Measurements from ENCODE around the gene SLC6A8. TPM values are rescaled to one million over a fixed set of nuclear protein-coding genes. Genes with fewer than 3 reads are reported as not detected.

SLC6A8 gene
- total RNA-seq, 1 donor: 8.8 TPM

- no peak for TF ChIP-seq CTCF (IDR thresholded peaks at IDR 0.05; ENCODE audit: insufficient read depth, low read length)
- H3K4me3 ChIP-seq (ENCODE audit: low read depth, low read length): no peak overlapping the region
- no peak for DNase-seq (ENCODE audit: low read depth)
Measured at GRCh38 chrX:153685156-153685536, 2.6 kb upstream of the SLC6A8 start.

GRCh38 chrX:153685751-153686696 lies 1.7 kb upstream of the SLC6A8 start:
- DNase-seq (ENCODE audit: low read depth): no peak
- no peak overlapping the region for H3K4me3 ChIP-seq (ENCODE audit: low read depth, low read length)
- no peak for TF ChIP-seq CTCF (IDR thresholded peaks at IDR 0.05; ENCODE audit: insufficient read depth, low read length)

DNA sequence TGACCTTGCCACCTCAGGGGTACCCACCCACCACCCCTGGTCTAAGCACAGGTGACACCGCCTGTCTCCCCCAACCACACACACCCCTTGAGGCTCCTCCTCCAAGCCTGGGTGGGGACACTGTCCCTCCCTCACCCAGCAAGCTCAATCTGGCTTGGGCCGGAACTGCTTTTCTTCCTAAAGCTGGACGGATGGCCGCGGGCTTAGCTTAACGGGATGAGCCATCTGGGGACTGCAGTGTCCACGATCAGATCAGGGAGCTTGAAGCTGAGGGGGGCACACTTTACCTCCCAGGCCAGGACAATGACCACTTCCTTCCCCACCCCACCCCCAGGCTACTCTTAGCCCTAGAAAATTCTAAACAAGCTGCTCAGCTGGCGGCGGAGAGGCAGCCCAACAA lies 1.0 kb upstream of the SLC6A8 start:
- TF ChIP-seq CTCF (IDR thresholded peaks at IDR 0.05; ENCODE audit: insufficient read depth, low read length): no peak
- H3K4me3 ChIP-seq (ENCODE audit: low read depth, low read length): no peak overlapping the region
- DNase-seq (ENCODE audit: low read depth): no peak

DNA sequence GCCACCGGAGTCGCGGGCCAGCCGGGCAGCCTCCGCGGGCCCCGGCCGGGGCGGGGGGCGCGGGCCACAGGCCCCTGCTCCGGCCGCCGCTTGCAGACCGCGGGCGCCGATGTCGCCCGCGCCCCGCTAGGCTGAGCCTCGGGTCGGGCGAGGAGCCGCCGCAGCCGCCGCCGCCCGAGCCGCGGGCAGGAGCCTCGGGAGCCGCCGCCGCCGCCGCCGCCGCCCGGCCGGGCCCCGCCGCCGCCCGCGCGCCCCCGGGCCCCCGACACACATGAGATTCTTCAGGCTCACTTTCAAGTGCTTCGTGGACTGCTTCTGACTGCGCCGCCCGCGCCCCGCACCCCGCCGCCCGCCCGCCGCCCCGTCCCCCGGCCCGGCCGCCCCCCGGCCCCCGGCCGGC lies 345 bp downstream of the SLC6A8 start:
- H3K4me3 ChIP-seq (ENCODE audit: low read depth, low read length): no peak overlapping the region
- no peak for DNase-seq (ENCODE audit: low read depth)
- TF ChIP-seq CTCF (IDR thresholded peaks at IDR 0.05; ENCODE audit: insufficient read depth, low read length): no peak

DNA sequence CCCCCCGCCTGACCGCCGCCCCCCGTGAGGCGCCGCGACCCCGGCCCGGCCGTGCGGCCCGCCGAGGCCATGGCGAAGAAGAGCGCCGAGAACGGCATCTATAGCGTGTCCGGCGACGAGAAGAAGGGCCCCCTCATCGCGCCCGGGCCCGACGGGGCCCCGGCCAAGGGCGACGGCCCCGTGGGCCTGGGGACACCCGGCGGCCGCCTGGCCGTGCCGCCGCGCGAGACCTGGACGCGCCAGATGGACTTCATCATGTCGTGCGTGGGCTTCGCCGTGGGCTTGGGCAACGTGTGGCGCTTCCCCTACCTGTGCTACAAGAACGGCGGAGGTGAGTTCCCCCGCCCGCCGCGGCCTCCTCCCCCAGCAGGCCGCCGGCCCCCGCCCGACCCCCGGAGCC lies 780 bp downstream of the SLC6A8 start:
- H3K4me3 ChIP-seq (ENCODE audit: low read depth, low read length): peak overlapping the region; percentile 62
- DNase-seq (ENCODE audit: low read depth): no peak
- no peak for TF ChIP-seq CTCF (IDR thresholded peaks at IDR 0.05; ENCODE audit: insufficient read depth, low read length)

DNA sequence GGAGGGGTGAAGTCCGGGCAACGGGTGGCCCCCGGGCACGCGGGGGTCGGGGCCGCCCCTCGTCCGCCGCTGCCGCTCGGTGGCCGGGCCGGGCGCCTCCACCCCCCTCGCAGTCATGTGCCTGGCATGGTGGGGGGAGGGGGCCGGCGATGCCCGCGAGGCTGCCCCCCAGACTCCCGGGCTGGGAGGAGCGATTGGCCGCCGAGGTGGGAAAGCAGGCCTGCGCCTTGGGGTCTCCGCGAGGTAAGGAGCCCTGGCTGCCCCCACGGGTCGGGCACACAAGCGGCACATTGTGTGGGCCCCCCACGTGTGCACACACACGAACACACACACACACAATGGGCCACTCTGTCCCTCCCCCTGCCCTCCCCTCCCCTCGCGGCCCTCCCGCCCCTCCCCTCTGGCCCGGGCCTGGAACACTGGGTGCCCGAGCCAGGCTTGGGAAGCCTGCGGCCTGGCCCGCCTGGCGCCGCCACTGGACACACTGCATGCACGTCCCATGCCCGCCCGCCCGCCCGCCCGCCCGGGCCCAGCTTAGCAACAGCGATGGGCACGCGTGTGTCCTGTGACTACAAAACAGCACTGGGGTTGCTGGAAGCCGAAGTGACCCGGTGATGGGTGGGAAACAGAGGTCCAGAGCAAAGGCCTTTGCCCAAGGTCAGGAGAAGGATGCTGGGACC lies 1.3 kb downstream of the SLC6A8 start:
- DNase-seq (ENCODE audit: low read depth): peak; percentile 21
- H3K4me3 ChIP-seq (ENCODE audit: low read depth, low read length): peak overlapping the region; percentile 62
- TF ChIP-seq CTCF (IDR thresholded peaks at IDR 0.05; ENCODE audit: insufficient read depth, low read length): no peak

All from fibroblast of the aortic adventitia (primary cell).